Astrocyte of the cerebellum (primary cell): ENCODE measurements around the gene CLDN22.

Experiments
- DNase-seq: peaks from one replicate; pipeline ENCODE4 v3.0.0-alpha.2; 2011; ENCODE audit warnings: low read depth
- H3K4me3 ChIP-seq: 2 replicates; pipeline ENCODE4 v1.5.1; 2011; ENCODE audit warnings: mild to moderate bottlenecking, low read depth, low read length, moderate library complexity
- CTCF ChIP-seq: IDR thresholded peaks from 2 replicates; pipeline ENCODE4 v1.5.1; 2012; ENCODE audit warnings: low read length, low read depth, moderate library complexity, mild to moderate bottlenecking; ENCODE audit errors: missing control alignments
- in situ Hi-C: cut with HindIII; loops from 2 replicates; pipeline ENCODE4 v1.10.0; 2017; ENCODE audit warnings: low sequenced_read_pairs

CLDN22 gene

DNA sequence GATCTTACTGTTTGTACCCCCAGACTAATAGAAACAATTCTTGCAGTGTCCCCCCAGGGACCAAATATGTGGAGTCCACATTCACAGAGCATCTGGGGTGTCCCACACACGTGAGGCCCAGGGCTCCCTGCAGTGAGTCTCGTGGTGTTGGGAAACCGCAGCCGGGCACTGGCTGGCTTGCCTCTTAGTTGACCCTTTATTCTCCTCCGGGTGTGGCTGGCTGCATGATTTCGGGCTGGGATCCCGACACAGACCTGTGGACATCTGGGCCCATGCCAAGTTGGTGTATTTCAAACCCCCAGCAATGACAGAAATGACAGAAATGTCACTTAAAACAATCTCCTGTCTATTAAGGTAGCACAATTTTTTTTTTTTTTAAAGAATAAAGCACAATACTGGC, 17.8 kb upstream of the CLDN22 start:
- no peak overlapping the region for H3K4me3 ChIP-seq
- no peak for TF ChIP-seq CTCF
- in situ Hi-C loops, result no loop called here
- DNase-seq, result no peak

DNA sequence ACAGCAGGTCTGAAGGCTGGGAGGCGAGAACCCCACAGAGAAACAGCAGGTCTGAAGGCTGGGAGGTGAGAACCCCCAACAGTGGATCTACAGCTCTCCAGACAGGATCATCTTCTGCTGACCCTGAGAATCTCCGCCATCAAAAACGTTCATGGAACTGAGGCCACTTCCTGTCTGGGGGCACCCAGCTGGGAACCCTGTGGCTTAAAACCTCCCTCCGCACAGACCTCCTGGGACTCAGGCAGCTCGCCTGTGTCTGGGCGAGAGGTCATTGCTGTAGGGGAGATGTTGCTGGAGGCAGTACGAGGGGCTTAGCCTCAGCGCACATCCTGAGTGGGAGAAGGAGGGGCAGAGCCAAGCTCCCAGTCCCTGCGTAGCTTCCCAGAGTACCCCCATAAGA, 17.3 kb upstream of the CLDN22 start:
- no peak for DNase-seq
- TF ChIP-seq CTCF, result no peak
- H3K4me3 ChIP-seq, result no peak overlapping the region
- in situ Hi-C loops, result no loop called here

DNA sequence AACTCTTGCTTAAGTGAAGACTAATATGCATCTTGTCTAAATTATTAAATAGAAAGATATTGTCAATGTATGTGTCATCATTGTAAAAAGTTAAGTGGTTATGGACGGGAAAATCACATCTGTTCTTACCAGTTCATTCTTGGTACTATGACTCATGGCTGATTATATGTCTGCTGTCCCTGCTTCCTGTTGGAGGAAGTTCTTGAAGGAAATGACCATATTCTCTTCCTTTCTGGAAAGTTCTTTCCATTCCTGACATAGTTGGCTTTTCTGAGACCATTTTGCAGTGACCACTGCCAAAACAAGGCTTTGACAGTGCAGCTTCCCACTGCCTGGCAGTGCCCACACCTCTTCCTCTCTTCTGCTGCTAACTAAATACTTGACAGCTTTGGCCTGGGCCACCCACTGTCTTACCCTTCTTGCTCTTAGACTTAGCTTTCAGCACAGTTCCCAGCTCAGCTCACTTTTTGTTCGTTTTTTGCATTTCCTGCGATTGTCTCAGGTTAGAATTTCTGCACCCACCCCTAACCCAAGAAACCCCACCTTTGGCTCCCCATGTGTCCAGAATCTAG, 15.4 kb upstream of the CLDN22 start:
- no peak for TF ChIP-seq CTCF
- DNase-seq, result peak; percentile 36
- no peak overlapping the region for H3K4me3 ChIP-seq
- in situ Hi-C loops, result no loop called here

GRCh38 chr4:183333983-183334382, 13.9 kb upstream of the CLDN22 start:
- no peak for DNase-seq
- TF ChIP-seq CTCF, result no peak
- in situ Hi-C loops, result no loop called here

GRCh38 chr4:183333202-183333601, 13.1 kb upstream of the CLDN22 start:
- in situ Hi-C loops, result no loop called here
- no peak for DNase-seq
- TF ChIP-seq CTCF, result no peak
- no peak overlapping the region for H3K4me3 ChIP-seq

More at GRCh38 chr4:183333983-183334382, 13.9 kb upstream of the CLDN22 start:
- H3K4me3 ChIP-seq, result no peak overlapping the region

- no peak overlapping the region for H3K4me3 ChIP-seq
- in situ Hi-C loops, result no loop called here
- no peak for TF ChIP-seq CTCF
- no peak for DNase-seq
Observed at GRCh38 chr4:183332447-183332846, 12.4 kb upstream of the CLDN22 start.

DNA sequence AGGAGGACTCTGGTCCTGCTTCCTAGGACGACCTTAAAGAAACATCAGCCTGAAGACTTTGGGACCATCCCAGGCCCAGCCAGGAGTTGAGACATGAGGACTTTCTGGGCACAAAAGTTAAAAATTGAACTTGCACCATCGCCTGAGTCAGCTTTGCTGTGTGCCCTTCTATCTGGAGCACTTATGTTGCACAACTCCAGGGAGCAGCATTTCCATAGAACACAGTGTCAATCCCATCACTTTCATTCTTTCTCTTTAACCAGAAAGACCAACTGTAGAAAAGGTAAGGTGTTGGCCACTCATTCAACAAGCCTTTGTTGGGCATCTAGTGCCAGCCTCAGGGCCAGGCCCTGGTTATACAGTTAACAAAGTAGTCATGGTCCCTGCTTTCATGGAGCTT, 10.8 kb upstream of the CLDN22 start:
- in situ Hi-C loops, result no loop called here
- no peak overlapping the region for H3K4me3 ChIP-seq
- no peak for DNase-seq
- TF ChIP-seq CTCF, result no peak
